ENCODE data around the gene FANCF.
"Not testable (repeated sequence)": the region's sequence is repeated elsewhere in the genome, so short reads cannot be mapped to it uniquely, and the experiment has no call there.

Gene FANCF

GRCh38 chr11:22657101-22657694 is 31.6 kb upstream of the FANCF start:
- no peaks in the 10 kb centered on the region for H3K36me3 ChIP-seq (ENCODE audit: control insufficient read depth, insufficient read depth, low read length)
- H3K9me3 ChIP-seq (ENCODE audit: control insufficient read depth, insufficient read depth, low read depth, low read length), result no peaks in the 10 kb centered on the region
- no peak overlapping the region for H3K4me3 ChIP-seq (ENCODE audit: low read depth, low read length)
- no peak overlapping the region for H3K9ac ChIP-seq (ENCODE audit: low read length)
- peaks cover 12% of the 10 kb centered on the region for H3K4me1 ChIP-seq (ENCODE audit: control insufficient read depth, insufficient read depth, low read length)
- H3K27ac ChIP-seq (ENCODE audit: low read depth, low read length), result no peak overlapping the region
- no peaks in the 10 kb centered on the region for H3K27me3 ChIP-seq (ENCODE audit: control insufficient read depth, insufficient read depth, low read length)

GRCh38 chr11:22656130-22656529 is 30.5 kb upstream of the FANCF start:
- peaks cover 12% of the 10 kb centered on the region for H3K4me1 ChIP-seq (ENCODE audit: control insufficient read depth, insufficient read depth, low read length)
- H3K27ac ChIP-seq (ENCODE audit: low read depth, low read length), result no peak overlapping the region
- H3K9me3 ChIP-seq (ENCODE audit: control insufficient read depth, insufficient read depth, low read depth, low read length), result no peaks in the 10 kb centered on the region
- no peak overlapping the region for H3K4me3 ChIP-seq (ENCODE audit: low read depth, low read length)
- H3K9ac ChIP-seq (ENCODE audit: low read length), result no peak overlapping the region
- no peaks in the 10 kb centered on the region for H3K27me3 ChIP-seq (ENCODE audit: control insufficient read depth, insufficient read depth, low read length)
- H3K36me3 ChIP-seq (ENCODE audit: control insufficient read depth, insufficient read depth, low read length), result no peaks in the 10 kb centered on the region

GRCh38 chr11:22652346-22652745 is 26.7 kb upstream of the FANCF start:
- not testable (repeated sequence) for H3K36me3 ChIP-seq (ENCODE audit: control insufficient read depth, insufficient read depth, low read length)

DNA sequence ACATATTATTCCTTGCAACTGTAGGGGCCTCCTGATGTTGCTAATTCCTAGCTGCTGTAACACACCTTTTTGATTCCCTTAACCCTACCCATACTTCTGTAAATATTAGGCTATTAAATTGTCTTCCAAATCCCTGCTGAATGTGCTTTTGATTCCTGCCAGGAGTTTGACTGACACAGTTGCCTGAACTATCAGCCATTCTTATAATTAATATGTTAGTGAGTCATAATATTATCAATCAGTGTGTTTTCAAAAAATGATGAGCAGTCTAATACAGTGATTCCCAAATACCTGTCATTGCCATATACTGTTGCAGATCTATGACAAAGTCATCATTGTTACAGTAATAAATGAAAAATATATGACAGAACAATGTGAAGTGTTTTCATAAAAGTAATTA is 15.9 kb upstream of the FANCF start:
- H3K27ac ChIP-seq (ENCODE audit: low read depth, low read length), result no peak overlapping the region
- no peak overlapping the region for H3K9ac ChIP-seq (ENCODE audit: low read length)
- no peaks in the 10 kb centered on the region for H3K9me3 ChIP-seq (ENCODE audit: control insufficient read depth, insufficient read depth, low read depth, low read length)
- H3K4me3 ChIP-seq (ENCODE audit: low read depth, low read length), result no peak overlapping the region
- H3K27me3 ChIP-seq (ENCODE audit: control insufficient read depth, insufficient read depth, low read length), result peaks cover 25% of the 10 kb centered on the region
- H3K4me1 ChIP-seq (ENCODE audit: control insufficient read depth, insufficient read depth, low read length), result peaks cover 4% of the 10 kb centered on the region
- no peaks in the 10 kb centered on the region for H3K36me3 ChIP-seq (ENCODE audit: control insufficient read depth, insufficient read depth, low read length)

More at GRCh38 chr11:22652346-22652745, 26.7 kb upstream of the FANCF start:
- not testable (repeated sequence) for H3K9me3 ChIP-seq (ENCODE audit: control insufficient read depth, insufficient read depth, low read depth, low read length); H3K4me3 ChIP-seq (ENCODE audit: low read depth, low read length); H3K9ac ChIP-seq (ENCODE audit: low read length); H3K27me3 ChIP-seq (ENCODE audit: control insufficient read depth, insufficient read depth, low read length); H3K27ac ChIP-seq (ENCODE audit: low read depth, low read length)
- H3K4me1 ChIP-seq (ENCODE audit: control insufficient read depth, insufficient read depth, low read length), result peaks cover 11% of the 10 kb centered on the region

- no peak overlapping the region for H3K4me3 ChIP-seq (ENCODE audit: low read depth, low read length)
- H3K27me3 ChIP-seq (ENCODE audit: control insufficient read depth, insufficient read depth, low read length), result peaks cover 25% of the 10 kb centered on the region
- no peak overlapping the region for H3K9ac ChIP-seq (ENCODE audit: low read length)
- H3K9me3 ChIP-seq (ENCODE audit: control insufficient read depth, insufficient read depth, low read depth, low read length), result no peaks in the 10 kb centered on the region
- H3K36me3 ChIP-seq (ENCODE audit: control insufficient read depth, insufficient read depth, low read length), result no peaks in the 10 kb centered on the region
- H3K27ac ChIP-seq (ENCODE audit: low read depth, low read length), result no peak overlapping the region
- H3K4me1 ChIP-seq (ENCODE audit: control insufficient read depth, insufficient read depth, low read length), result peaks cover 11% of the 10 kb centered on the region
Observed at GRCh38 chr11:22640862-22641261, 15.2 kb upstream of the FANCF start.

- Histone ChIP-seq H3K27ac (ENCODE audit: low read depth, low read length) (no peak overlapping the region), H3K9me3 (ENCODE audit: control insufficient read depth, insufficient read depth, low read depth, low read length) (no peaks in the 10 kb centered on the region), H3K9ac (ENCODE audit: low read length) (no peak overlapping the region), H3K4me3 (ENCODE audit: low read depth, low read length) (no peak overlapping the region), H3K4me1 (ENCODE audit: control insufficient read depth, insufficient read depth, low read length) (peaks cover 20% of the 10 kb centered on the region), H3K27me3 (ENCODE audit: control insufficient read depth, insufficient read depth, low read length) (peaks cover 13% of the 10 kb centered on the region), H3K36me3 (ENCODE audit: control insufficient read depth, insufficient read depth, low read length) (no peaks in the 10 kb centered on the region)
Observed at GRCh38 chr11:22635689-22636088, 10.1 kb upstream of the FANCF start.

DNA sequence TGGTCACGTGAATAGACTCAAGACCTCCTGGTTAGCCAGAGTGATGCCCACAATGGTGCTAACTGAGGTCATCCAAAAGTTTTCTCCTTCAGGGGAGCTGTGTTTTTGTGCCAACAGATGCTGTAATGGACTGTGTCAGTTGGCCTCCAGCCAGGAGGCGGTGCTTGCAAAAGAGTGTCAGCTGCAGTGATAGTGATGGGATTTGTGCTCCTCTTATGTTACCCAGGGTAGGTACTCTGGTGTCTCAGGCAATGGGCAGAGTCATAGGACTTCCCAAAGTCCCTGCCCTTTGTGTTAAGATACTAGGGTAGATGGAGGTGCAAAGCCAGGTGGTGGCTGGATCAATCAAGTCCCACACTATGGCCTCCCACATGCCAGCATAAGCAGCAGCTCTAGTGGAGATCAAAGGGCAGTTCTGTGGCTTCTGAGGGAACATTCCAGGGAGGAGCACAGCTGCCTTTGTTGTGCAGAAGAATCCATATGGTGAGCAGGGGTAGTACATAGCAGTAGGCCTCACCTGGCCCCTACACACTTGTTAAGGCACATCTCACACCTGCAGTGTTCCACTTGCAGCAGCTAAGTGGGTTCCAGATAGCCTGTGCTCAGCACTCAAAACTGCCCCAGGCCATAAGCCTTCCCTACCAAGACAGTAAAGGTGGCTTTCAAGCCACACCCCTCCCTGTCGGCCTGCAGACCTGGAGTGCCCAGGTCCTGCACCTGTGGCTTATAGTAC is 9.4 kb upstream of the FANCF start:
- H3K9ac ChIP-seq (ENCODE audit: low read length), result no peak overlapping the region
- no peaks in the 10 kb centered on the region for H3K36me3 ChIP-seq (ENCODE audit: control insufficient read depth, insufficient read depth, low read length)
- peaks cover 13% of the 10 kb centered on the region for H3K27me3 ChIP-seq (ENCODE audit: control insufficient read depth, insufficient read depth, low read length)
- peaks cover 20% of the 10 kb centered on the region for H3K4me1 ChIP-seq (ENCODE audit: control insufficient read depth, insufficient read depth, low read length)
- no peak overlapping the region for H3K27ac ChIP-seq (ENCODE audit: low read depth, low read length)
- no peaks in the 10 kb centered on the region for H3K9me3 ChIP-seq (ENCODE audit: control insufficient read depth, insufficient read depth, low read depth, low read length)
- no peak overlapping the region for H3K4me3 ChIP-seq (ENCODE audit: low read depth, low read length)

DNA sequence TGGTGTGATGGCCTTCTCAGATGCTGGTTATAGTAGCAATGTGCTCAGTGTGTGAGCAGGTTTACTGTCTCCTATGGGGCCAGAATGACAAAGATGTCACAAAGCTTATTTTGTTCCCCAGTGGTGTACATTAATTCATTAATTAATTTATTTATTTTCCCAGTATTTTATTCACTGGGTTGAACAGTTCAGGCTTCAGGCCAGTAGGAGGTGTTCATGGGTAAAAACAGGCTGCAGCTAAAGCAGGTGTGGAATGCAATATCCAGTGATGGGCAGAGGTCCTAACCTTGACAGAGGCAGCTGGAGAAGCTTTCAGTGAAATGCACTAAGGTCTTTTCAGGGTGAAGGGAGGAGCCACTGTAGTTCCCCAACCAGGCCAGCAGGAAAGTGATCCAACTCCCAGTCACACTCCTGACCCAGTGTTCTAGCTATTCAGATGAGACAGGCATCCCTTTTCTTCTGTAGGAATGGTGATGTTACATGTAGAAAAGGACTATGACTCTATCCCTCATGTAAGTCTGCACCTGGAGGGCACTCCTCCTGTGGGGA is 7.8 kb upstream of the FANCF start:
- no peak overlapping the region for H3K27ac ChIP-seq (ENCODE audit: low read depth, low read length)
- H3K9ac ChIP-seq (ENCODE audit: low read length), result no peak overlapping the region
- 0 out of 2 replicates have a peak, but pooled peaks cover under 1% of the 10 kb centered on the region for H3K27me3 ChIP-seq (ENCODE audit: control insufficient read depth, insufficient read depth, low read length)
- H3K4me1 ChIP-seq (ENCODE audit: control insufficient read depth, insufficient read depth, low read length), result peaks cover 20% of the 10 kb centered on the region
- no peak overlapping the region for H3K4me3 ChIP-seq (ENCODE audit: low read depth, low read length)
- no peaks in the 10 kb centered on the region for H3K9me3 ChIP-seq (ENCODE audit: control insufficient read depth, insufficient read depth, low read depth, low read length)
- H3K36me3 ChIP-seq (ENCODE audit: control insufficient read depth, insufficient read depth, low read length), result no peaks in the 10 kb centered on the region

- Histone ChIP-seq H3K36me3 (ENCODE audit: control insufficient read depth, insufficient read depth, low read length) (no peaks in the 10 kb centered on the region), H3K27ac (ENCODE audit: low read depth, low read length) (no peak overlapping the region), H3K9me3 (ENCODE audit: control insufficient read depth, insufficient read depth, low read depth, low read length) (no peaks in the 10 kb centered on the region), H3K9ac (ENCODE audit: low read length) (no peak overlapping the region), H3K4me3 (ENCODE audit: low read depth, low read length) (no peak overlapping the region), H3K4me1 (ENCODE audit: control insufficient read depth, insufficient read depth, low read length) (peaks cover 8% of the 10 kb centered on the region; the same call in 1 of the 2 replicates), H3K27me3 (ENCODE audit: control insufficient read depth, insufficient read depth, low read length) (no peaks in the 10 kb centered on the region)
Observed at GRCh38 chr11:22627421-22627820, 1.8 kb upstream of the FANCF start.

DNA sequence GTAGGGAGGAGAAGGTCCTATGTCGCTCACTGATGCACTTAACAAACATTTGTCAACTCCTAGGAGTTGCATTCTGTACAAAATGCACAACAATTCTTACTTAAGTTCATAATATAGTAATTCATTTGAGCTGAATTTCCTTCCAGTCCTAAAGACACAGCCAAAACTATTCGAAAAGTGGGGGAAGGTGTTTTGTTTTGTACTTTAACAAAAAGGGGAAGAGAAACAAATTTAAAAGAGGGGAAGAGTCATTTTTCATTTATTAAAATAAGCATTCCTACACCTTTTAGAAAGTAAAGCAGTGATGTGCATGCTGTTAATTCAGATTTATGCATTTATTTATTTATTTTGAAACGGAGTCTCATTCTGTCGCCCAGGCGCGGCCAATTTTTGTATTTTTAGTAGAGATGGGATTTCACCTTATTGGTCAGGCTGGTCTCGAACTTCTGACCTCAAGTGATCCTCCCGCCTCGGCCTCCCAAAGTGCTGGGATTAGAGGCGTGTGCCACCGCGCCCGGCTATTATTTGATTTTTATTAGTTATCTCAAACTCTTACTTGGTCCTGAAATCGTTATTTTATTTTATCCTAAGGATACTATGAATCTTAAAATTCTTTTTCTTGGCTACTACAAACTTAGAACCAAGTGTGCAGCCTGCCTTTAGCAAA is 1.1 kb upstream of the FANCF start:
- peak overlapping the region; percentile 88; the same call in 1 of the 2 replicates for H3K4me3 ChIP-seq (ENCODE audit: low read depth, low read length)

More for the DNA sequence above, 1.1 kb upstream of the FANCF start:
- Histone ChIP-seq H3K36me3 (ENCODE audit: control insufficient read depth, insufficient read depth, low read length) (no peaks in the 10 kb centered on the region), H3K9me3 (ENCODE audit: control insufficient read depth, insufficient read depth, low read depth, low read length) (no peaks in the 10 kb centered on the region), H3K9ac (ENCODE audit: low read length) (no peak overlapping the region), H3K27me3 (ENCODE audit: control insufficient read depth, insufficient read depth, low read length) (no peaks in the 10 kb centered on the region), H3K4me1 (ENCODE audit: control insufficient read depth, insufficient read depth, low read length) (peaks cover 8% of the 10 kb centered on the region; the same call in 1 of the 2 replicates), H3K27ac (ENCODE audit: low read depth, low read length) (no peak overlapping the region)

Measured in HUES6 (cell line).